ENCODE data around the gene MYO1G.

- no peak for TF ChIP-seq CTCF (conservative IDR thresholded peaks at IDR 0.05; ENCODE audit: low read length)
- no peak for TF ChIP-seq EZH2phosphoT487 (IDR thresholded peaks at IDR 0.05; ENCODE audit: borderline replicate concordance)
These were observed 11.0 kb downstream of the MYO1G start for GRCh38 chr7:44967571-44968446.

Data from Loucy (cell line).